ENCODE measurements around the gene CDK5RAP2. TPM values are rescaled to one million over a fixed set of nuclear protein-coding genes. Genes with fewer than 3 reads are reported as not detected.

Gene CDK5RAP2
- total and polyA plus RNA-seq, 9 of the 15 experiments (the other 6 are each of a cell fraction or from before 2014, with no cell fraction given): 19.9 to 68.8 (median 42.2) TPM

- FAIRE-seq (no peak), ATAC-seq (no peak), DNase-seq (ENCODE audit: extremely low read depth in 1 of 4, low spot score in 3 of 4) (no peak)
- WGBS (ENCODE audit: insufficient coverage, low coverage, missing lambda C conversion rate): 92% methylated on average over 13 of the region's 13 CpGs
- Histone ChIP-seq H3K4me2 (ENCODE audit: insufficient read depth, low read length) (no peak overlapping the region), H3K4me1 (replicated peaks in 1 of 2; ENCODE audit: control insufficient read depth in 2 of 2, insufficient read depth in 2 of 2, low read length in 2 of 2) (no peaks in the 10 kb centered on the region), H3K27ac (ENCODE audit: extremely low read depth, low read depth, low read length) (no peak overlapping the region), H3K27me3 (ENCODE audit: control insufficient read depth in 2 of 2, insufficient read depth in 2 of 2, low read length in 2 of 2) (no peaks in the 10 kb centered on the region), H3K36me3 (ENCODE audit: control insufficient read depth, insufficient read depth, low read length) (peaks cover 94% of the 10 kb centered on the region), H3K9me3 (replicated peaks; ENCODE audit: control insufficient read depth, insufficient read depth, low read depth, low read length) (no peaks in the 10 kb centered on the region), H3K79me2 (ENCODE audit: control insufficient read depth, insufficient read depth, low read length) (no peaks in the 10 kb centered on the region), H2AFZ (ENCODE audit: low read depth, low read length) (no peak overlapping the region), H3K9ac (ENCODE audit: insufficient read depth in 1 of 2, low read depth in 2 of 2, low read length in 2 of 2) (no peak overlapping the region), H3K9me1 (ENCODE audit: control insufficient read depth, insufficient read depth, low read length) (no peaks in the 10 kb centered on the region), H4K20me1 (replicated peaks; ENCODE audit: control insufficient read depth, insufficient read depth, low read length) (no peaks in the 10 kb centered on the region), H3K4me3 (no peak overlapping the region)
- no TSS peak for BruUV-seq (replicated peaks)
- 0 out of 2 replicates have a peak, but pooled peaks have one; percentile 34 for TF ChIP-seq GABPA (tag; conservative IDR thresholded peaks at IDR 0.05; ENCODE audit: low read depth)
- no peak for TF ChIP-seq ZNF263 (CRISPR knock-in tag; IDR thresholded peaks at IDR 0.05; ENCODE audit: borderline replicate concordance)
- TF ChIP-seq CBFA2T3 (IDR thresholded peaks at IDR 0.05): 0 out of 2 replicates have a peak, but pooled peaks have one; percentile 3
- intact Hi-C loops (cut with micrococcal nuclease): no loop called here
- in situ Hi-C loops (cut with MboI): no loop called here
- CTCF ChIA-PET (ENCODE audit: low intra/inter-chr PET ratio): no interaction called here
- POLR2A ChIA-PET: no interaction called here
Observed at GRCh38 chr9:120394058-120394669, 185.8 kb downstream of the CDK5RAP2 start.

GRCh38 chr9:120393386-120394057 lies 186.4 kb downstream of the CDK5RAP2 start:
- Histone ChIP-seq H3K9me3 (replicated peaks; ENCODE audit: control insufficient read depth, insufficient read depth, low read depth, low read length) (no peaks in the 10 kb centered on the region), H3K4me1 (replicated peaks in 1 of 2; ENCODE audit: control insufficient read depth in 2 of 2, insufficient read depth in 2 of 2, low read length in 2 of 2) (no peaks in the 10 kb centered on the region), H3K79me2 (ENCODE audit: control insufficient read depth, insufficient read depth, low read length) (no peaks in the 10 kb centered on the region), H3K4me2 (ENCODE audit: insufficient read depth, low read length) (no peak overlapping the region), H3K36me3 (ENCODE audit: control insufficient read depth, insufficient read depth, low read length) (peaks cover 94% of the 10 kb centered on the region), H3K9ac (ENCODE audit: insufficient read depth in 1 of 2, low read depth in 2 of 2, low read length in 2 of 2) (no peak overlapping the region), H3K27me3 (ENCODE audit: control insufficient read depth in 2 of 2, insufficient read depth in 2 of 2, low read length in 2 of 2) (no peaks in the 10 kb centered on the region), H2AFZ (ENCODE audit: low read depth, low read length) (no peak overlapping the region), H3K9me1 (ENCODE audit: control insufficient read depth, insufficient read depth, low read length) (no peaks in the 10 kb centered on the region), H3K4me3 (no peak overlapping the region), H3K27ac (ENCODE audit: extremely low read depth, low read depth, low read length) (no peak overlapping the region), H4K20me1 (replicated peaks; ENCODE audit: control insufficient read depth, insufficient read depth, low read length) (no peaks in the 10 kb centered on the region)
- POLR2A ChIA-PET: no interaction called here
- DNase-seq (ENCODE audit: extremely low read depth in 1 of 4, low spot score in 3 of 4) (no peak), ATAC-seq (no peak), FAIRE-seq (no peak)
- intact Hi-C loops (cut with micrococcal nuclease): no loop called here
- BruUV-seq (replicated peaks): no TSS peak
- no peak for TF ChIP-seq ZFX (CRISPR knock-in tag; IDR thresholded peaks at IDR 0.05)
- no peak for TF ChIP-seq ZFP1 (CRISPR knock-in tag; IDR thresholded peaks at IDR 0.05)
- peak; percentile 42; the same call in 1 of the 2 replicates for TF ChIP-seq C11orf30 (IDR thresholded peaks at IDR 0.05; ENCODE audit: low read depth)
- 0 out of 2 replicates have a peak, but pooled peaks have one; percentile 54 for TF ChIP-seq MAFG (tag; conservative IDR thresholded peaks at IDR 0.05)
- no peak for TF ChIP-seq SMARCA5 (IDR thresholded peaks at IDR 0.05)
- TF ChIP-seq PRMT5 (CRISPR knock-in tag; IDR thresholded peaks at IDR 0.05): no peak
- TF ChIP-seq MAFK (IDR thresholded peaks at IDR 0.05; ENCODE audit: low read length): peak; percentile 87
- no peak for TF ChIP-seq ZNF24 (IDR thresholded peaks at IDR 0.05)
- TF ChIP-seq MAFF (IDR thresholded peaks at IDR 0.05; ENCODE audit: low read length): peak; percentile 70
- no peak for TF ChIP-seq ETV5 (CRISPR knock-in tag; IDR thresholded peaks at IDR 0.05; ENCODE audit: low read depth)
- TF ChIP-seq FOXP1 (CRISPR knock-in tag; IDR thresholded peaks at IDR 0.05): no peak
- peak; percentile 64 for TF ChIP-seq ZNF316 (IDR thresholded peaks at IDR 0.05)
- in situ Hi-C loops (cut with MboI): no loop called here
- 82% methylated on average over 7 of the region's 7 CpGs for WGBS (ENCODE audit: insufficient coverage, low coverage, missing lambda C conversion rate)
- CTCF ChIA-PET (ENCODE audit: low intra/inter-chr PET ratio): no interaction called here

Data from K562 (cell line).